NOMO-1 treated with dmso at 0.1 percent for 144 hours (cell line): ENCODE data around the gene SIRT5.
A peak's percentile ranks its signal among the peaks of the same experiment; 100 is the strongest.

Source experiments
- DNase-seq: peaks from one replicate; lab custom pipeline; 2025; ENCODE audit not compliant: unreplicated experiment; lab: John Stamatoyannopoulos, UW

Gene SIRT5

DNA sequence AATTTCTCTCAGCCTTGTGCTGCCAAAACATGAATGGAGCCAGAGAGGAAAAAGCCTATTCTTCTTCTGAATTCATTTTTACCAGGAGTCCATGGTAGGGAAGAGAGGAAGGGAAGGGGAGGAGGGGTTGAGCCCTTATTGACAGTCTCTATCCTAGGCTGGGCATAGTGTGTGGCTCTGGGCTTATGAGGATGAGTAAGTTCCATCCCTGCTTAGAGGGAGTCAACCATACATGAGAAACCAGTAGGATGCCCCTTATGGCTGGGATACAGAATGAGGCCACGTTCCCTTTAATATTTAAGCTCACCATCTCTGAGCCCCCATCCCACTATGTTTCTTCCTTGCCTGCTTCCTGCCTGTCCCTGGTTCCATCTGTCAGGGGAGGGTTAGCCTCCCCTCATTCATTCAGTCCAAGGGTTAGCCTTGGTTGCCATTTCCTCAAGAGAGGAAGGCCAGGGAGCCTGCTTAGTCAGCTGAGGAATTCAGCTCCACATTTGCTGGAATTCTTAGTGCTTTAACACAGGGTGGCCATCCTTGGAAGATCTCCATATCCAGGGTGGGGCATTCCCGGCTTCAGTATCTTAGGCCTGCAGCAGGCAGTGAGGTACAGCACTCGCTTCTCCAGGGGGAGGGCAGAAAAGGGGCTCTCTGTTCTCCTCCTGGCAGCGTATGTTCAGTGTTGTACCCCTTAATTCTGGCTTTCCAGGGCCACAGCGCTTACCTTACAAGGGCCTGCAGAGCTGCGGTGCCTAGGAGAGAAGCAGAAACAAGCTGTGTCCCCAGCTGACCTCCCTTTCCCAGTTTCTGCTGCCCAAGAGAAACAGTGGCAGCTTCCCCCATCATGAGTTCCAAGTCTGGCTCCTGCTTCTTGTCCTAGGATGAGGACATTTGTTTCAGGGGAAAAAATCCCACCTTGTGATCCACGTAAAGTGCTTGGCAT lies 12.5 kb downstream of the SIRT5 start:
- no peak for DNase-seq

DNA sequence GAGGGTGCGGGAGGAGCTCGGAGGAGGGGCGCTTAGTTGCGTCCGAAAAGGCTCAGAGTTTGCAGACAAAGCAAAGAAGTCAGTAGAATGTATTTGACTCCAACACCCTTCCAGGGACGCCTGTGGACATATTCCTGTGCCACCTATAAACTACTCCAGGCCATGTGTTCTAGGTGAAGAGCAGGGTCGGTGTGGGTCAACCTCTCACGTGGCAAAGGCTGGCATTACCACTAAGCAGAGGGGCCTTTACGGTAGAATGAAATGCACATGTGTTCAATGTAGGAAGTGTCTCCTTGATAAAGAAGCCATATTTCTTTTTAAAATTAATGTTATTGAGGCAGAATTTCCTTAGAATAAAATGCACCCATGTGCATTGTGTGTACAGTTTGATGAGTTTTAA lies 15.4 kb downstream of the SIRT5 start:
- no peak for DNase-seq

DNA sequence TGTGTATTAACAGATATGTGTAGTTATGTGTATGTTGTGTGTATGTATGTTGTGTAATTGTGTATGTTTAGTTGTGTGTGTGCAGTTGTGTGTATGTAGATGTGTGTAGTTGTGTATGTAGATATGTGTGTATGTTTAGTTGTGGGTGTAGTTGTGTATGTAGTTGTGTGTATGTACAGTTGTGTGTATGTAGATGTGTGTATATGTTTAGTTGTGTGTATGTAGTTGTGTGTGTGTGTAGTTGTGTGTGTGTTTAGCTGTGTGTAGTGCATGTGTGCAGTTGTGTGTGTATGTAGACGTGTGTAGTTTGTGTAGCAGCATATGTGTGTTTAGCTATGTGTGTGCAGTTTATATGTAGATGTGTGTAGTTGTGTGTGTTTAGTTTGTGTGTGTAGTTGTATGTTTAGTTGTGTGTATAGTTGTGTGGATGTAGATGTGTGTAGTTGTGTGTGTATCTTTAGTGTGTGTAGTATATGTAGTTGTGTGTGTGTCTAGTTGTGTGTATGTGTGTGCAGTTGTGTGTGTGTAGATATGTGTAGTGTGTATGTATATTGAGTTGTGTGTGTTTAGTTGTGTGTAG lies 16.3 kb downstream of the SIRT5 start:
- no peak for DNase-seq

DNA sequence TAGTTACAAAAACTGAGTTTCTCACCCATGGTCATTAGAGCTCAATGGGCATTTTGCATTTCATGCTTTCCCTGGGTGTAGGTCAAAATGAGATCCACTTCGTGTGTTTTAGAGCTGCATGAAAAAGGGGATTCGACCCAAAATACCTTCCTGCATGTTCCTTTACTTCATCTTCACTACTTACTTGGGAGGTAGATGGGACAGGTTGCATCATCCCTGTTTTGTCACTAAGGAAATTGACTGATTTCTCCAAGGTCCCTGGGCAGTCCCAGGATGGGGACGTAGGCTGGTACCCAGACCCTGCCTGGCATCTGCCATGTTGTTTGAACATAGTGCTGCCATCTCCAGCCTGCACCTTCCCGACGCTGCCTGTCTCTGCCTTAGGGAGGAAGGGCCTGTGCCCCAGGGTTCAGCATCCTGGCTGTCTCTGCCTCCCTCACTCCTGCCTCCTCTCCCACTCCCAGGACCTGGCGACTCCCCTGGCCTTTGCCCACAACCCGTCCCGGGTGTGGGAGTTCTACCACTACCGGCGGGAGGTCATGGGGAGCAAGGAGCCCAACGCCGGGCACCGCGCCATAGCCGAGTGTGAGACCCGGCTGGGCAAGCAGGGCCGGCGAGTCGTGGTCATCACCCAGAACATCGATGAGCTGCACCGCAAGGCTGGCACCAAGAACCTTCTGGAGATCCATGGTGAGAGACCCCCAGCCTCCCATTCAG lies 17.0 kb downstream of the SIRT5 start:
- no peak for DNase-seq

GRCh38 chr6:13593103-13593502 lies 18.7 kb downstream of the SIRT5 start:
- DNase-seq: no peak

GRCh38 chr6:13593720-13594119 lies 19.3 kb downstream of the SIRT5 start:
- no peak for DNase-seq

DNA sequence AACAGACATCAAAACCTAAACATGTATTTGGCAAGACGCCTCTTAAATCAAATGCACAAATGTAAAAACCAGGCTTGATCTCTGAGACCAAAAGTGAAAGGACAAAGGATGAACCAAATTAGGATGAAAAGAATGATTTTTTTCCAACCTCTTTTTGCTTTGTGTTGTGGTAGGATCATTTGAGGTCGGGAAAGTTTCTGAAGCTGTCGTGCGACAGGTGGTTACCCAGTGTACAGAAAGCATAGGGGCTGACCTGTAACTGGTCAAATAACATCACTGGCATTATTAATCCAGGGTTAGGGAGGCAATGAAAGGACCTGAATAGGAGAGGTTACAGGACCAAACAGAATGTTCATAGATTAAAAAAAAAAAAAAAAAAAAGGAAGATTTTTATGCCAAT lies 22.7 kb downstream of the SIRT5 start:
- no peak for DNase-seq

- DNase-seq: no peak
Measured at GRCh38 chr6:13600036-13600435, 25.6 kb downstream of the SIRT5 start.

DNA sequence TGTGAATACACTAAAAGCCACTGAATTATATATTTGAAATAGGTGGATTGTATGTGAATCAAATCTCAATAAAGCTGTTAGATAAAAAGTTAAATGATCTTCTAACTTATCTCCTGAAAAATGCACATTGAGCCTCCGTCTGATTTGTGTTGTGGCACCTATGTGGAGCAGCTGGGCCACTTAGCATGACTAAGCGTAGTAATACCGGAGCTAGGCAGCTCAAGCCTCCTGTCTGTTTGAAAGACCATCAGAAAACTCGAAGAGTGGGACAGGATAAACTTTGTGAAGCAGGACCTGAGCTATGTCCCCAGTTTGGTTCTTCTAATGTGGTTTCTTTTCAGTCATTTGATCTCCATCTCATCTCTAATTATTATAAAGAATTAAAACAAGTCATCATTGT lies 29.7 kb downstream of the SIRT5 start:
- no peak for DNase-seq

- DNase-seq: no peak
Measured at GRCh38 chr6:13604546-13605416, 30.4 kb downstream of the SIRT5 start.

DNA sequence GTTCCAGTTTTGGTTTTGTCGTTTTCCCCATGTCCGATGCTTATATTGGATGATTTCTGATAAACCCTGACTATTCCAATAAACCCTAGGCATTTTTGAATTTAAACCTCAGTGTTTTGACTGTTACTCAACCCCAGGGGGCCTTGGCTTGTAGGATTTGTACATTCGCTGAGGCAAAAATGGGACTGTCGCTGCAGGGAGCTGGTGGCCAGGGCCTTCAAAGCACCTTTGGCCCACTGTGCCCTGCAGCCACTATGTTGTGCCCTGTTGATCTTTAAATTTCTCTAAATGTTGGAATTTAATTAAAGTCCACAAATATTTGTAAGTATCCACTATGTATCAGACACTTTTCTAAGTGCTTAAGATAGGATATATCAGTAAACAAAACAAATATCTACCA lies 31.2 kb downstream of the SIRT5 start:
- no peak for DNase-seq

- DNase-seq: peak; percentile 13
Measured at GRCh38 chr6:13611715-13612114, 37.3 kb downstream of the SIRT5 start.

DNA sequence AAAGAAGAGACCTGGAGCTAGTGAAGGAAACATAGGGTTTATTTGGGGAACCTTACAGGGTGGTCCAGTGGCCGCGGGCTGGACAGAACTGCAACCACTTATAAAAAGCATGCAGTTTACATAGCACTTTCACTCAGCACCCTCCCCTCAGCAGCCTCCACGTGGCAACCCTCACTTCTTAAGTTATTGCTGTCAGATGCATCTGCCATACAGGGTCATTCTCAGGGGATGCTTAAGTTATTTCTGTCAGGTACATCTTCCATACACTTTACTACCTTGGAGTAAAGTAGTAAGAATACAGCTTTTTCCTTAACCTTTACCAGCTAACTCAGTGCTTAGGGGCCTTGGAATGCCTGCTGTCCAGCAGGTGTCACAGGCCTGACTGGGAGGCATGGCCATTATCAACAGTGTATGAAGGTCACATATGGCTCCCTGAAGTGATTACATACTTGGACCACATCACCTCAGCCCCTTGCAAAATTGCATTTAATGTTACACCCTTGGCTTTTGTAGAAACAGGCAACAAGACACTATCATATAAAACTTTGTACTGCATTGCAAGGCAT lies 38.7 kb downstream of the SIRT5 start:
- DNase-seq: no peak

DNA sequence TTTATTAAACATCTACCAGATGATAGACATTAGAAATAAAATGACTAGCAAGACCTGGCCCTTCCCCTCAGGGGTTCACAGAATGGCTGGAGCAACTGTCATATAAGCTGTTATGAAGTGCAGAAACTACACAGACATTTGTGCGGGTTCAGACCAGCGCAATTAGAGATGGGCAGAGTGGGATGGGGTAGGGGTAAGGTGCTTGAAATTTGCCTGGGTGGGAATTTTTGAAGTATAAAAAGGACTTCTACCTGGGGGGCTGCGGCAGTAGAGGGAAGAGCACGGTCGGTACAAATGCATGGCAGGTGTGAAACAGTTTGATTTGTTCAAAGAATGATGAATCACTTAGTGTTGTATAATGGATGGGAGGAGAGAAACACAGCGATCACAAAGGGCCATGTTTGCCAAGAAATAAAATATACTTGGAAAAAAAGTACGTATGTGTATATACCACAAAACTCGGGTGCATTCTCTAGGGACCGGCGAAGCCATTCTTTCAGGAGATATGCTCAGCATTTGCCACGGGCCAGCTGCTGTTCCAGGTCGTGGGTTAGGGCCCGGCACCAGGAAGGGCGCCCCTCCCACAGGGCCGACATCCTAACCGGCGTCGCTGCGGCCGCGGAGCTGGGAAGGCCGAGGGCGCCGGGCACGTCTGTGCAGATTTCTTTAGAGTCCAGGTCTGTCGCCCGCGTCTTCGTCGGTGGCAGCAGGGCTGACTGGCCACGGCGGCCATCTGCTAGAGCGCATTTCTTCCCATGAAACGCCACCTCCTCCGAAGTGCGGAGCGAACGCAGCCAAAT lies 39.9 kb downstream of the SIRT5 start:
- DNase-seq: no peak

DNA sequence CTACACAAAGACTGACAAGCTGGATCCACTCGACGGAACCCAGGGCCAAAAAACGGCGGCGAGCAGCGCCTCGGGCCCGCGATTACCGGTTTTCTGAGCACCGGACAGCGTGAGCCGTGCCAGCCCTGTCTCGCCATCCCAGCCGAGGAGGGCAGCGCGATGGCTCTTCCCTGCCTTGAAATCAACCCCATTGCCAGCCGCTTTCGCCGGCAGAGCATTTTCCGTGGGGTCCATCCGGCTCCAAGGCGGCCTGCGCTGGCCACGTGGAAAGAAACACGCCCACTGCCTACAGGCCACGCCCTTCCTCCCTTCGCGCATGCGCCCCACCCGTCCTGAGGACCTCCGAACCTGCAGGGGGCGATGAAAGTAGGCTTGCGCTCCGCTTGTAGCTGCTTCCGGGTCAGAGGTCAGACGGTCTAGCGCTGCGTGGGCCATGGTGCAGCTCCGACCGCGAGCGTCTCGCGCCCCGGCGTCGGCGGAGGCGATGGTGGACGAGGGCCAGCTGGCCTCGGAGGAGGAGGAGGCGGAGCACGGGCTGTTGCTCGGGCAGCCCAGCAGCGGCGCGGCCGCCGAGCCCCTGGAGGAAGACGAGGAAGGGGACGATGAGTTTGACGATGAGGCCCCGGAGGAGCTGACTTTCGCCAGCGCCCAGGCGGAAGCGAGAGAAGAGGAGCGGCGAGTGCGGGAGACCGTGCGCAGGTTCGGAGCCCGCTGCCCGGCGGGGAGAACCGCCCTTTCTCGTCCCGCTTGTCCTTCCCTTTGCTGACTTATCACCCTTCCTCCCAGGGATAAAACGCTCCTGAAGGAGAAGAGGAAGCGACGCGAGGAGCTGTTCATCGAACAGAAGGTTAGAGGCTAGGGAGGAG lies 40.8 kb downstream of the SIRT5 start, which contains the start of gene NOL7:
Gene NOL7, plus strand, starts transcription at position 410 of the 866 bp plus-strand sequence. Its CDS starts 24 bp downstream, at position 434.
- DNase-seq: peak; percentile 94

DNA sequence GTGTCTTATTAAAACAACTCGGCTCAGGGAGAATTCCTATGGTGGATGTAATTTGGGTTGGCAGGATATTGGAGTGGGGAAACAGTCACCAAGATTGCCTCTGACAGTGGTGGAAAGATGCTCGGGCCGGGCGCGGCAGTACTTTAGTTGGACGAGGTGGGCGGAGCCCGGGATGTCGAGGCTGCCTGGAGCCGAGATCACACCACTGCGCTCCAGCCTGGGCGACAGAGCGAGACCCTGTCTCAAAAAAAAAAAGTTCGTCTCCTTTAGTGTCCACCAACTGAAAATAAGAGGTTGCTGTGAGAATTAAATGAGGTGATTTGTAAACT lies 41.4 kb downstream of the SIRT5 start:
- no peak for DNase-seq

DNA sequence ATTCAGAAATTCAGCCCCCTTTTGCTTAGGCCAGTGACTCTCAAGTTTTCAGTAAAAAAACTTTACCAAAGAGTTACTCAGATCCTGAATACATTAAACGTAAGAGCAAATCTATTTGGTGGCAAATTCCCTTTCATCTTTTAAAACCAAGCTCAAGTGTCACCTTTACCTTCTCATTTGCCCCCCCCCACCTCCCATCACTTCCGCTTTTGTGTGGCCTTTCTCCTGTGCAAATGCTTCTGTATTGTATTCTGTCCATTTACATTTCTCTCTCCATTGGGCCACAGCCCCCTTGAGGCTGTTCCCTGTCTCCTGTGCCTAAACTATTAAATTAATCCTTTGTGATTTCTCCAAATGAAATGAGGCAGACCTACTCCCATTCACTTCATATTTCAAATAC lies 42.7 kb downstream of the SIRT5 start:
- DNase-seq: no peak

GRCh38 chr6:13624871-13625288 lies 50.5 kb downstream of the SIRT5 start:
- no peak for DNase-seq
